ENCODE measurements around the gene RASL10B.
A peak's percentile ranks its signal among the peaks of the same experiment; 100 is the strongest.

The RASL10B gene

DNA sequence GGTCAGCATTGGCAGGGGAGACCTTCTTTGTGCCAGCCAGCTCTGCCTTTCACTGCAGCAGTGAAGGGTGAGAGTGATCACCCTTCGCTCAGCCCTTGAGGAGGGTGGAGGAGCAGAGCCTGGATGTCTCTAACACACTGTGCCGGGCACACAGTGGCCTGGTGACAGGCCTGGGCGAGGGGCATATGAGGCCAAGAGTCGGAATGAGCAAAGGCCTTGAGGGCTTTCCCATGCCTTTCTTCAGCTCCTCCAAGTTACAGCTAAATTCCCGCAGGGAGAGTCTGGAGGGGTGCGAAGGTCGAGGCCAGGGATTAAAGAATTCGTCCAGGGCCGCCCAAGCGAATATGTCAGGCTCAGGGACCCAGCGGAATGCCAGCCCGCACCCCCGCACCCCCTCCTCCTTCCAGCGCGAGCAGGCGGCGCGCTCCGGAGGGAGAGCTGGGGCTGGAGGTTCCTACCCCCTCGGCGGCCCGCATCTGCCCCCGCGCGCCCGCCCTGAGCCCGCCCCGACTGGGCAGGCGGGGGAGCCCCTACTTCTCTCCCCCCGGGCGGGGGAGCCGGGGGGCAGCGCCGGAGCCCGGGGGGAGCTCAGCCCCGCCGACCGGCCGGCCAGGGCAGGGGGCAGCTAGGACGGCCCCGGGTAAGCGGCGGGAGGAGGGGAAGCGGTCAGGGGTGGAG is at the start of gene RASL10B:
Gene RASL10B, plus strand, starts transcription at position 401 of the 678 bp plus-strand sequence. CDS start 3,546 bp downstream, outside the sequence.
- peaks cover 0 to 2% of the 10 kb centered on the region in 2 donors for H3K36me3 ChIP-seq (ENCODE audit: control insufficient read depth in 1 of 2, insufficient read depth in 2 of 2, low read length in 2 of 2)
- H3K27ac ChIP-seq (ENCODE audit: low read depth, low read length) = no peak within 1 kb of the TSS
- H3K4me3 ChIP-seq (ENCODE audit: low read depth in 1 of 2, low read length in 2 of 2) = peak within 1 kb of the TSS; percentile 61 to 65
- no peaks in the 10 kb centered on the region for H3K27me3 ChIP-seq (ENCODE audit: control insufficient read depth in 1 of 2, insufficient read depth in 2 of 2, low read length in 2 of 2)
- H3K4me1 ChIP-seq (ENCODE audit: control insufficient read depth in 1 of 2, insufficient read depth in 2 of 2, low read length in 2 of 2) = peaks cover 17 to 18% of the 10 kb centered on the region in 2 donors
- peak within 1 kb of the TSS in 1 of 2 donors; percentile 8 for H3K9ac ChIP-seq (ENCODE audit: low read depth in 1 of 2, low read length in 2 of 2)
- no peaks in the 10 kb centered on the region for H3K9me3 ChIP-seq (ENCODE audit: control insufficient read depth in 1 of 2, low read length in 2 of 2)

GRCh38 chr17:35683591-35683990 is 47.8 kb upstream of the RASL10B start:
- Histone ChIP-seq H3K4me3 (ENCODE audit: low read depth in 1 of 2, low read length in 2 of 2) (no peak overlapping the region), H3K27me3 (ENCODE audit: control insufficient read depth in 1 of 2, insufficient read depth in 2 of 2, low read length in 2 of 2) (no peaks in the 10 kb centered on the region), H3K9ac (ENCODE audit: low read depth in 1 of 2, low read length in 2 of 2) (no peak overlapping the region), H3K4me1 (ENCODE audit: control insufficient read depth in 1 of 2, insufficient read depth in 2 of 2, low read length in 2 of 2) (peaks cover 0 to 3% of the 10 kb centered on the region in 2 donors), H3K27ac (ENCODE audit: low read depth, low read length) (no peak overlapping the region), H3K9me3 (ENCODE audit: control insufficient read depth in 1 of 2, low read length in 2 of 2) (no peaks in the 10 kb centered on the region), H3K36me3 (ENCODE audit: control insufficient read depth in 1 of 2, insufficient read depth in 2 of 2, low read length in 2 of 2) (peaks cover 14 to 34% of the 10 kb centered on the region in 2 donors)

DNA sequence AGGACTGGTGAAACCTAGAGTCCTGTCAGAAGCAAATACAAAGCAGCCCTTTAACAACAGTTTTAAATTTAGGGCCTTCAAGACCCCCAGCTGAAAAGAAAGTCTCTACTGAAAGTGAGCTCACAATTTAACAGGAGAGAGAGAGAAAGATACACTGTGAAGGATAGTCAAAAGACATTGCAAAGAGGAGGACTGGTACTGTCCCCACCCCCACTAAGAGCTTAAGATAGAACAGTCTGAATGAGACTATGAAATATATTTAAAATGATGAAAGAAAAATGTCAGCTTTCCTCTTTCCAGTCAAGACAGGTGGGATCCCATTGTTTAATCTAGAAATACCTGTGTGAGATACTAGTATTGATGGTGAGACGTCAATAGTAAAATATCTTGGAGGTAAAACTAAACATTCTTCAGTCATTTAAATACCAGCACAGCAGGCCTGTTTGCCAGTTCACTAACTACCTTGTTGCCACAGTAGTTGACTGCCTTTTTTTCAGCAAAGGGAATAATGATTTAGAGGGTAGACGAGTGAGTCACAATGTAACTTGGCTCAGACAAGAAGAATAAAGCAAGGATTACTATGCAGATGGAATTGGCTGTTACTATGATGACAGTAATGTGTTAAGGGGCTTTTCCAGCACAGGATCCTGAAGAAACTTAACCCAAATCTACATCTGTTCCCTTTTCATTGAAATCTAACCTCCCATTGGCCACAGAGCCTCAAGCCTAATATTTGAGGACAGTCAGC is 47.2 kb upstream of the RASL10B start:
- Histone ChIP-seq H3K27me3 (ENCODE audit: control insufficient read depth in 1 of 2, insufficient read depth in 2 of 2, low read length in 2 of 2) (no peaks in the 10 kb centered on the region), H3K4me3 (ENCODE audit: low read depth in 1 of 2, low read length in 2 of 2) (no peak overlapping the region), H3K27ac (ENCODE audit: low read depth, low read length) (no peak overlapping the region), H3K4me1 (ENCODE audit: control insufficient read depth in 1 of 2, insufficient read depth in 2 of 2, low read length in 2 of 2) (no peaks in the 10 kb centered on the region), H3K9ac (ENCODE audit: low read depth in 1 of 2, low read length in 2 of 2) (no peak overlapping the region), H3K36me3 (ENCODE audit: control insufficient read depth in 1 of 2, insufficient read depth in 2 of 2, low read length in 2 of 2) (peaks cover 14 to 39% of the 10 kb centered on the region in 2 donors), H3K9me3 (ENCODE audit: control insufficient read depth in 1 of 2, low read length in 2 of 2) (no peaks in the 10 kb centered on the region)

DNA sequence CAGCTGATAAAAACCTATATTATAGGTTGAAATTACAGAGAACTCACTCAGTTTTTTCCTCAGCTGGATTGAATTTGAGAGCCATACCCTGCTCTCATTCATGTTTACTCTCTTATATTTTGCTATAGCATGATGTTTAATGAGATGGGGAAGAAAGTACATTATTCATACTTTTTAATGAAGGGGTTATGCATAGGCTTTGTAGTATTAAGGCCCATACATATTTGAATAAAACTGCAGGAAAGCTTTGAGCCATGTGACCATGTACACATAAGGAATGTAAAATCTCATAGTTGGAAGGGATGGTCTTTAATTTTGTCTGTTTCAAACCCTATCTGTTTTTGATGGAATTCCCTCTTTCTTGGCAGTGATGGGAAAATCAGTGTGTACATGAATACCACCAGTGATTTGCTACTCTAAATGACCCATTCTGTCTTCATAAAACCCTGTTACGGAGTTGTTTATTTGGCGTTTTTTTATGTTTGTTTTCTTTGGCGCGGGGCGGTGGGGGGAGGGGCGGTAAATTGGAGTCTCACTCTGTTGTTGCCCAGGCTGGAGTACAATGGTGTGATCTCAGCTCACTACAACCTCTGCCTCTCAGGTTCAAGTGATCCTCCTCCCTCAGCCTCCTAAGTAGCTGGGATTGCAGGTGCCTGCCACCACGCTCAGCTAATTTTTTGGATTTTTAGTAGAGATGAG is 38.8 kb upstream of the RASL10B start:
- Histone ChIP-seq H3K27me3 (ENCODE audit: control insufficient read depth in 1 of 2, insufficient read depth in 2 of 2, low read length in 2 of 2) (no peaks in the 10 kb centered on the region), H3K36me3 (ENCODE audit: control insufficient read depth in 1 of 2, insufficient read depth in 2 of 2, low read length in 2 of 2) (peaks cover 20 to 46% of the 10 kb centered on the region in 2 donors), H3K9ac (ENCODE audit: low read depth in 1 of 2, low read length in 2 of 2) (no peak overlapping the region), H3K9me3 (ENCODE audit: control insufficient read depth in 1 of 2, low read length in 2 of 2) (no peaks in the 10 kb centered on the region), H3K4me1 (ENCODE audit: control insufficient read depth in 1 of 2, insufficient read depth in 2 of 2, low read length in 2 of 2) (peaks cover 0 to 5% of the 10 kb centered on the region in 2 donors), H3K27ac (ENCODE audit: low read depth, low read length) (no peak overlapping the region), H3K4me3 (ENCODE audit: low read depth in 1 of 2, low read length in 2 of 2) (no peak overlapping the region)

DNA sequence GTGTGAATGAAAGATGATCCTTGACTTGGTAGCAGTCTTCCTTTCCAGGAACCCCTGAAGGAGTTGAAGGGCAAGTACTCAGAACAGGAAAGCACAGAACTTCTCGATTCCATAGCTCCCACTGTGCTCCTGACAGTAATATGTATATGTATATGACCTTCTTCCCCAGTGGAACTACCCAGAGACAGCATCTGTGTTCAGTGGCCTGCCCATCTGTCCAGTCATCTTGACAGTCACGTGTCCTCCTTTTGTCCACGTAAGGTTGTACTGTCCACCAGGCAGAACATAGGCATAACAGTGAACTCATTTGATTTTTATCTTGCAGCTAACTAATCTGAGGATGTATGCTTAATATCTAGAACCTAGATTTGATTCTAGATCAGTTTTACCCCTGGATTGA is 37.8 kb upstream of the RASL10B start:
- H3K4me1 ChIP-seq (ENCODE audit: control insufficient read depth in 1 of 2, insufficient read depth in 2 of 2, low read length in 2 of 2) = peaks cover 0 to 5% of the 10 kb centered on the region in 2 donors
- no peak overlapping the region for H3K27ac ChIP-seq (ENCODE audit: low read depth, low read length)
- H3K9ac ChIP-seq (ENCODE audit: low read depth in 1 of 2, low read length in 2 of 2) = no peak overlapping the region
- peaks cover 17 to 40% of the 10 kb centered on the region in 2 donors for H3K36me3 ChIP-seq (ENCODE audit: control insufficient read depth in 1 of 2, insufficient read depth in 2 of 2, low read length in 2 of 2)
- H3K27me3 ChIP-seq (ENCODE audit: control insufficient read depth in 1 of 2, insufficient read depth in 2 of 2, low read length in 2 of 2) = no peaks in the 10 kb centered on the region
- no peak overlapping the region for H3K4me3 ChIP-seq (ENCODE audit: low read depth in 1 of 2, low read length in 2 of 2)
- H3K9me3 ChIP-seq (ENCODE audit: control insufficient read depth in 1 of 2, low read length in 2 of 2) = no peaks in the 10 kb centered on the region

DNA sequence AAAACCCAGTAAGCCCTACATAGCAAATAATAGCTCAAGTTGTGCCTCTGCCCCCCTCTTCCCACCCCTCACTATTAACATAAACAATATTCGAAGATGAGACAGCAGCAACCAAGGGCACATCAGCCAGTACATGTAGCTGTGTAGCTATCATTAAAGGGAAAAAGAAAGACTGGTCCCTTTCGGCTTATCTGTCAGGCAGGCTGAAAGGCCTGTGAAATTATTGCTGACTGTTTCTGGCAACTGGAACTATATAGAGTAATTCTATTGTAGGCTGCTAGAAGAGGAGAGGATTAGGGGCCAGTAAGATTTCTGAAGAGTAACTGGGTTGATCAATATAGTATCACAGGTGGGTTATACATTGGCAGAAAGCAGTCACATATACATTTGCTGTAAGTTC is 36.5 kb upstream of the RASL10B start:
- H3K27ac ChIP-seq (ENCODE audit: low read depth, low read length) = no peak overlapping the region
- no peak overlapping the region for H3K9ac ChIP-seq (ENCODE audit: low read depth in 1 of 2, low read length in 2 of 2)
- peaks cover 0 to 5% of the 10 kb centered on the region in 2 donors for H3K4me1 ChIP-seq (ENCODE audit: control insufficient read depth in 1 of 2, insufficient read depth in 2 of 2, low read length in 2 of 2)
- no peak overlapping the region for H3K4me3 ChIP-seq (ENCODE audit: low read depth in 1 of 2, low read length in 2 of 2)
- peaks cover 17 to 32% of the 10 kb centered on the region in 2 donors for H3K36me3 ChIP-seq (ENCODE audit: control insufficient read depth in 1 of 2, insufficient read depth in 2 of 2, low read length in 2 of 2)
- H3K9me3 ChIP-seq (ENCODE audit: control insufficient read depth in 1 of 2, low read length in 2 of 2) = no peaks in the 10 kb centered on the region
- H3K27me3 ChIP-seq (ENCODE audit: control insufficient read depth in 1 of 2, insufficient read depth in 2 of 2, low read length in 2 of 2) = no peaks in the 10 kb centered on the region

- H3K27me3 ChIP-seq (ENCODE audit: control insufficient read depth in 1 of 2, insufficient read depth in 2 of 2, low read length in 2 of 2) = no peaks in the 10 kb centered on the region
- no peaks in the 10 kb centered on the region for H3K9me3 ChIP-seq (ENCODE audit: control insufficient read depth in 1 of 2, low read length in 2 of 2)
- no peak overlapping the region for H3K4me3 ChIP-seq (ENCODE audit: low read depth in 1 of 2, low read length in 2 of 2)
- H3K27ac ChIP-seq (ENCODE audit: low read depth, low read length) = no peak overlapping the region
- H3K4me1 ChIP-seq (ENCODE audit: control insufficient read depth in 1 of 2, insufficient read depth in 2 of 2, low read length in 2 of 2) = peaks cover 0 to 5% of the 10 kb centered on the region in 2 donors
- peaks cover 13 to 27% of the 10 kb centered on the region in 2 donors for H3K36me3 ChIP-seq (ENCODE audit: control insufficient read depth in 1 of 2, insufficient read depth in 2 of 2, low read length in 2 of 2)
- H3K9ac ChIP-seq (ENCODE audit: low read depth in 1 of 2, low read length in 2 of 2) = no peak overlapping the region
Measured at GRCh38 chr17:35695613-35696012, 35.8 kb upstream of the RASL10B start.

DNA sequence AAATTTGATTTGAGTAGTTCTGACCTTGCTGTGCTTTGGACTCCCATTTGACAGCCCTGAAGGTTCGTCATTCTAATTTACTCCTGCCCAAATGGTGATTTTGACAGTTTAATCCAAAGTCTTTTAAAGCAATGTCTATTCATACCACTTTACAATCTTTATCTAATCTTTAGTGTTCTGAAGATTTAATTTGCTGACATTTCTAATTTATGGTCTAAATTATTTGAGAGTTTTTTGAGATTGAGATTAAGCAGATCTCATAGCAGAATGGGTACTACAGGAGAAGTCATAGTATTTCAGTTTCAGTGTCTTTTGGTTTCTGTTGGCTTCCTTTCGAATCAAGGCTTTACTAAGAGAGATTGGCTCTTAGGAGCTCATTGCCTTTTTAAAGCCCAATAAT is 32.6 kb upstream of the RASL10B start:
- Histone ChIP-seq H3K27ac (ENCODE audit: low read depth, low read length) (no peak overlapping the region), H3K36me3 (ENCODE audit: control insufficient read depth in 1 of 2, insufficient read depth in 2 of 2, low read length in 2 of 2) (peaks cover 4 to 17% of the 10 kb centered on the region in 2 donors), H3K4me3 (ENCODE audit: low read depth in 1 of 2, low read length in 2 of 2) (no peak overlapping the region), H3K4me1 (ENCODE audit: control insufficient read depth in 1 of 2, insufficient read depth in 2 of 2, low read length in 2 of 2) (peaks cover 0 to 5% of the 10 kb centered on the region in 2 donors), H3K9ac (ENCODE audit: low read depth in 1 of 2, low read length in 2 of 2) (no peak overlapping the region), H3K9me3 (ENCODE audit: control insufficient read depth in 1 of 2, low read length in 2 of 2) (no peaks in the 10 kb centered on the region), H3K27me3 (ENCODE audit: control insufficient read depth in 1 of 2, insufficient read depth in 2 of 2, low read length in 2 of 2) (no peaks in the 10 kb centered on the region)

- peaks cover 0 to 3% of the 10 kb centered on the region in 2 donors for H3K4me1 ChIP-seq (ENCODE audit: control insufficient read depth in 1 of 2, insufficient read depth in 2 of 2, low read length in 2 of 2)
- H3K27me3 ChIP-seq (ENCODE audit: control insufficient read depth in 1 of 2, insufficient read depth in 2 of 2, low read length in 2 of 2) = no peaks in the 10 kb centered on the region
- peaks cover 4 to 11% of the 10 kb centered on the region in 2 donors for H3K36me3 ChIP-seq (ENCODE audit: control insufficient read depth in 1 of 2, insufficient read depth in 2 of 2, low read length in 2 of 2)
- H3K9ac ChIP-seq (ENCODE audit: low read depth in 1 of 2, low read length in 2 of 2) = no peak overlapping the region
- H3K27ac ChIP-seq (ENCODE audit: low read depth, low read length) = no peak overlapping the region
- no peak overlapping the region for H3K4me3 ChIP-seq (ENCODE audit: low read depth in 1 of 2, low read length in 2 of 2)
- H3K9me3 ChIP-seq (ENCODE audit: control insufficient read depth in 1 of 2, low read length in 2 of 2) = no peaks in the 10 kb centered on the region
Measured at GRCh38 chr17:35700150-35700549, 31.3 kb upstream of the RASL10B start.

GRCh38 chr17:35701491-35701890 is 29.9 kb upstream of the RASL10B start:
- no peaks in the 10 kb centered on the region for H3K9me3 ChIP-seq (ENCODE audit: control insufficient read depth in 1 of 2, low read length in 2 of 2)
- H3K9ac ChIP-seq (ENCODE audit: low read depth in 1 of 2, low read length in 2 of 2) = no peak overlapping the region
- H3K36me3 ChIP-seq (ENCODE audit: control insufficient read depth in 1 of 2, insufficient read depth in 2 of 2, low read length in 2 of 2) = peaks cover 4 to 9% of the 10 kb centered on the region in 2 donors
- H3K27me3 ChIP-seq (ENCODE audit: control insufficient read depth in 1 of 2, insufficient read depth in 2 of 2, low read length in 2 of 2) = no peaks in the 10 kb centered on the region
- no peak overlapping the region for H3K27ac ChIP-seq (ENCODE audit: low read depth, low read length)
- no peak overlapping the region for H3K4me3 ChIP-seq (ENCODE audit: low read depth in 1 of 2, low read length in 2 of 2)
- H3K4me1 ChIP-seq (ENCODE audit: control insufficient read depth in 1 of 2, insufficient read depth in 2 of 2, low read length in 2 of 2) = no peaks in the 10 kb centered on the region

Data from duodenal mucosa (tissue), 2 donors.